HG03045 (cell line): ENCODE results near the gene CDKL5.
"Not testable (repeated sequence)": the region's sequence is repeated elsewhere in the genome, so short reads cannot be mapped to it uniquely, and the experiment has no call there.

ENCODE experiments used
- ATAC-seq: cut with Tn5 transposase; IDR thresholded peaks from one replicate; pipeline ENCODE4 v1.9.1; 2021; ENCODE audit warnings: mild to moderate bottlenecking, moderate library complexity; ENCODE audit not compliant: unreplicated experiment

Gene CDKL5

GRCh38 chrX:18573556-18573955 lies 148.1 kb downstream of the CDKL5 start:
- no peak for ATAC-seq

GRCh38 chrX:18574591-18574990 lies 149.2 kb downstream of the CDKL5 start:
- ATAC-seq = no peak

- ATAC-seq = no peak
Observed at GRCh38 chrX:18575744-18576143, 150.3 kb downstream of the CDKL5 start.

DNA sequence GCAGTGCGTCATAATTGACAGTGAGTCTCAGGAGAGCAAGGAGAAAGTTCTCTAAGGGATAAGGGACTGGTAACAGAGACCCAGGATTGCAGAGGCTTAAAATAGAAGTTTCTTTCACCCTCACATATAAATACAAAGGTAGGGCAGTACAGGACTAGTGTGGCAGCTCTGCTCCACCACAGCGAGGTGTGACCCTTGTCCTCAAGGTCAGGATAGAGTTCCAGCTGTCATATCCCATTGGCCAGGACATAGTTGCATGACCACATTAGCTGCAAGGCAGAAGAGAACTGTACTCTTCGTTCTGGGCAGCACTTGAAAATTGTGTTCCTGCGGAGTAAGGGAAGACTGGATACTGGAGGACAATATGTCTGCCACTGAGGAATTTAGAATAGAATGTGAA lies 152.0 kb downstream of the CDKL5 start:
- no peak for ATAC-seq

- no peak for ATAC-seq
Observed at GRCh38 chrX:18578546-18578945, 153.1 kb downstream of the CDKL5 start.

DNA sequence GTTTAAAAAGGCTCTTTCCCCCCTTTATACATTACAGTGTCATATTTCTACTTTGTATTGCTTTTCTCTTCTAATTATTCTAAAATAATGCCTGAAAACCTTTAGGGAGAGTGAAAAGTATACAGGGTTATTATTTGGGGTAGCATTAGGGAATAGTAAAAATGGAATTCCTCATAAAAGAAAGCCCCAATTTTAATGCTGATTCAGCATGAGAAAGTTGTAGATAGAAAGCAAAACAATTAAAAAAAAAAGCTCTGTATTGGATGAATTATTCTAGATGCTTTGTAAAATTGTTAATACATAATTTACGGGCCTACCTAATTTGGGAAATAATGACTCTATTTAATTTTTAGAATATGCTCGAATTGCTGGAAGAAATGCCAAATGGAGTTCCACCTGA lies 154.1 kb downstream of the CDKL5 start:
- no peak for ATAC-seq

- ATAC-seq = no peak
Observed at GRCh38 chrX:18582910-18583493, 157.6 kb downstream of the CDKL5 start.

DNA sequence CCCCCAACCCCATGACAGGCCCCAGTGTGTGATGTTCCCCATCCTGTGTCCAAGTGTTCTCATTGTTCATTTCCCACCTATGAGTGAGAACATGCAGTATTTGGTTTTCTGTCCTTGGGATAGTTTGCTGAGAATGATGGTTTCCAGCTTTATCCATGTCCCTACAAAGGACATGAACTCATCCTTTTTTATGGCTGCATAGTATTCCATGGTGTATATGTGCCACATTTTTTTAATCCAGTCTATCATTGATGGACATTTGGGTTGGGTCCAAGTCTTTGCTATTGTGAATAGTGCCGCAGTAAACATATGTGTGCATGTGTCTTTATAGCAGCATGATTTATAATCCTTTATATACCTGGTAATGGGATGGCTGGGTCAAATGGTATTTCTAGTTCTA lies 163.9 kb downstream of the CDKL5 start:
- not testable (repeated sequence) for ATAC-seq

- ATAC-seq = no peak
Observed at GRCh38 chrX:18591834-18592233, 166.4 kb downstream of the CDKL5 start.

DNA sequence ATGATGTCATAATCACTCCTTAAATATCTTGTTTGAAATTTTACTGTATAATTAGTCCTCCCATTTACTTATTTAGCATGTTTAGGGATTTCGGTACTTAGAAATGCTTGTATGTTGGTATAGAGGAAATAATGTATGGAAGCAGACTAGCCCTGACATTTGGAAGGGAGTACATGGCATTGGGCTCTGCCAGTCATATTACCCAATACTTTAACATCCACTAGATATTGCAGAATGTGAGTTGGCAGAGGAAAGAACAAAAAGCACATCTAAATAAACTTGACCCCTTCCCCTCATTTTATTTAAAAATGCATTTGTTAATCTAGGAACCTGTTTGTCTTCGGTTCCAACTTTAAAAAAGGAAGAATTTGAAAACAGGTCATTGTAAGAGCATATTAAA lies 168.7 kb downstream of the CDKL5 start:
- no peak for ATAC-seq

DNA sequence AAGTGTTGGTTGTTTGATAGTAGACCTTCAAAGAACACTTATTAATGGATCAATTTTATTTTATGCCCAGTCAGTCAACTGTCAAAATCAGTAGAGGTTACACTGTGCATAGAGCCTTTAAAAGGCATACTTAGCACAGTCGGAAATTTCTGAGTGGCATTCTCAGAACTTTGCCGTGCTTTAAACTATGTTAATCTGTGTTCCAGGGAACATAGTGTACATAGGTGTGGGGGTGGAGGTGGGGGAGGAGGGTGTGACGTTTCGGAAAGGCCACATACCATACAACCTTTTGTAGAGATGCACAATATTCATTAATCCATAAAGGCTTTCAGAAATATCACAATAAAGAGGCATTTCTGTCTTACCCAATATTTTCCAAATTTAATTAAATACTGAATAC lies 170.7 kb downstream of the CDKL5 start:
- ATAC-seq = no peak

GRCh38 chrX:18598413-18598812 lies 173.0 kb downstream of the CDKL5 start:
- ATAC-seq = no peak

DNA sequence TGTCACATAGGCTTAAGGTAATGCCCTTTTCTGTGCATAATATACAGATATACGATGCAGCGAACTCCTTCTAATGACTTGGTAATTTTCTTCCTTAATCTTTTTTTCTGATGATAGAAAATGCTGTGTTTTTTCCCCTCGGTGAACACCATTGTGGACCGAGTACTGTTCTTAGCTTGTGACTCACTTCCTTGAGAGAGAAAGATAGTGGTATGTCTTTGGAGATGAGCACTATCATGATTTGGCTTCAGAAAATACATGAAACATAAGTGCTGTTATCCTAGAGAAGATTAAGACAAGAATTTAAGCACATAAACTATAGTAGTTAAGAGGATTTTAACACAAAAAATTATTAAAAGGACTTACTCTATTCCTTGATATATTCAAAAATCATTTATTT lies 182.6 kb downstream of the CDKL5 start:
- no peak for ATAC-seq

- no peak for ATAC-seq
Observed at GRCh38 chrX:18613930-18614639, 188.7 kb downstream of the CDKL5 start.

- no peak for ATAC-seq
Observed at GRCh38 chrX:18616688-18617406, 191.4 kb downstream of the CDKL5 start.

DNA sequence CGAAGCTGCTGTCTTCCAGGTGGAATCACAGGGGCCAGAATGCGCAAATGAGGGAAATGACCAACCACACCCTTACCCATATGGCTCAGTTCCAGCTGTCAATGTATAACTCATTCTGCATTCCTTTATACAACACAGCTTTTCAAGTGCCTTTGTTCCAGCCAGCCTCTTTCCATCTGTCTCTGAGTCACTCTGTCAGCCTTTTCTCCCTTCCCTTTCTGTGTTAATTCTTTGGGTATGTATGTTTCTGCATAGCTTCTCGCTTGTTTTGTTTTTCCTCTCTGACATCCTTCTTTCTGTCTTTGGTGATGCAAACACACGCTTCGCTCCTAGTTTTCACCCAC lies 192.0 kb downstream of the CDKL5 start:
- ATAC-seq = no peak

DNA sequence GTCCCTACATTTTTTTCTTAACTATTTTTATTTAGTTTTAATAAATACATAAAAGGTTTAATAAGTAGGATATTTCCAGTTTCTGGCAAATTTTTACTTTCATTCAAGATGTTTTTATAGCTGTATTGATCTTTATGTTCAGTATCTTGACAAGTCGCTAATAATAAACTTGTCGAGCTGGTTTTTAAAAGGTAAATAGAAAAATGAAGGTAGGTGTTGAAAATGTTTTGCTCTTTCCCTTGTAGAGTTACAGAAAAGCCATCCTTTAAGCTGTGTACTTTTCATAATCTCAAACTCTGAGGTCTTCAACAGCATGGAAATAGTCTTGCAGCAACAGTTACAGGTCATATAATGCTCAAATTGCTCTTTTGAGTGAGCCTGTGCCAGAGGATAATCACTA lies 193.9 kb downstream of the CDKL5 start:
- no peak for ATAC-seq

DNA sequence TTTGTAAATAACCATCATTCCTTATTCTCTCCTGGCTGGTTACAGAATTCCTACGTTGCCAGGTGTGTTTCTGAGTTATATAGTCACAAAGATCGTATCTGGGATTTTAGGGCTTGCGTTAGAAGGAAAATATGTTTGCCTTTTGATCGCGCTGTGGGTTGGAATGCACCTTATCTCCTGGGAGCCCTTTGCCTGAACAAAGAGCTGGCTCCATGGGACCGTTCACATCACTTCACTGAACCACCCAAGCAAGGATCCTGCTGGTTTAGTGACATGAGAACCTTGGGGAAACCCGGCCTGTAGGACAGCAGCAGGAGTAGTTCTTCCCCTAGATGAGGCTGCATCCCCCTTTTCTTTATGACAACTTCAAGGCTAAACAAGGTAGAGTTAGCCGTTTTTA lies 194.9 kb downstream of the CDKL5 start:
- no peak for ATAC-seq

DNA sequence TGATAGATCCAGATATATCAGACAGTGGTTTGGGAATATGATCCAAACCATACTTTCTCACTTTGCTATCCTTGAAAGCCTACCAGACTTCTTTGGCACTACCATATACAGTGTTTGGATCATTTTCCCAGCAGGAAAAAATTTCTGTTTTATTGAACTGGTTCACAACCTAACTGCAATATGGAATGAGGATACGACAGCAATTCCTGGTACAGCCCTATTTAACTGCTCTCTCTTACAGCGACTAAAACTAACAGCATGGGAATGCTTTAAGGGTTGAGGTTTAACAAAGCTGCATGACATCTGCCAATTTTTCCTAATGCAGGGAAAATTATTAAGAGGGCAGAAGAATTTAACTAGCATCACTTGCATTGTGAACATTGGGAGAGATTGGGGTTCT lies 199.2 kb downstream of the CDKL5 start:
- no peak for ATAC-seq

- no peak for ATAC-seq
Observed at GRCh38 chrX:18630934-18631333, 205.5 kb downstream of the CDKL5 start.

- no peak for ATAC-seq
Observed at GRCh38 chrX:18638398-18638797, 213.0 kb downstream of the CDKL5 start.

DNA sequence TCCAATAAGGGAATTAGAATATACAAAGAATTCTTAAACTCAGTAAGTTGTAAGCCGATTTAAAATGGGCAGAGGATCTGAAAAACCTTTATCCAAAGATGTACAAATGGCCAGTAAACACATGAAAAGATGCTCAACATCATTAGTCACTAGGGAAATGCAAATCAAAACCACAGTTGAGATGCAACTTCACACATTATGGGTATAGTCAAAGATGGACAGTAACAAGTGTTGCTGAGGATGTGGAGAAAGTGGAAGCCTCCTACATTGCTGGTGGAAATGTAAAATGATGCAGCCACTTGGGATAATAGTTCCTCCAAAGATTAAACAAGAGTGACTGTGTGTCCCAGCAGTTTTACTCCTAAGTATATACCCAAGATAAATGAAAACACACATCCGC lies 213.9 kb downstream of the CDKL5 start:
- no peak for ATAC-seq
